Uterus (tissue), 4 donors: Measurements from ENCODE around the gene SLX4IP. TPM values are rescaled to one million over a fixed set of nuclear protein-coding genes. Genes with fewer than 3 reads are reported as not detected.

Experiments used
- DNase-seq, 2 donors: peaks; one replicate each; pipeline ENCODE4 v3.0.0-alpha.2; 2019 to 2020
- H3K27ac ChIP-seq, 2 donors: fragments of 200-600 bp; sonication (generic); 1 replicate in 1 of 2; 2 replicates in 1 of 2; pipeline ENCODE4 v1.5.1; 2016 to 2018
- H3K27me3 ChIP-seq, 2 donors: fragments of 200-600 bp; sonication (generic); one replicate each; pipeline ENCODE4 v1.5.1; 2018 to 2019; ENCODE audit warnings: control low read depth in 1 of 2
- H3K36me3 ChIP-seq, 2 donors: fragments of 200-600 bp; sonication (generic); one replicate each; pipeline ENCODE4 v1.5.1; 2019; ENCODE audit warnings: control low read depth in 1 of 2
- H3K4me1 ChIP-seq, 2 donors: fragments of 200-600 bp; sonication (generic); one replicate each; pipeline ENCODE4 v1.5.1; 2018 to 2019; ENCODE audit warnings: control low read depth in 1 of 2
- H3K4me3 ChIP-seq, 2 donors: fragments of 200-600 bp; sonication (generic); 1 replicate in 1 of 2; 2 replicates in 1 of 2; pipeline ENCODE4 v1.5.1; 2018 to 2019; ENCODE audit warnings: mild to moderate bottlenecking in 1 of 2
- H3K9me3 ChIP-seq, 2 donors: fragments of 200-600 bp; sonication (generic); one replicate each; pipeline ENCODE4 v1.5.1; 2019; ENCODE audit warnings: control low read depth in 1 of 2
- POLR2A ChIP-seq, 2 donors: fragments of 450-650 bp; IDR thresholded peaks; one replicate each; pipeline ENCODE4 v1.6.1; 2016; ENCODE audit warnings: antibody characterized with exemption in 2 of 2, mild to moderate bottlenecking in 1 of 2, moderate library complexity in 1 of 2
- intact Hi-C: fragments of 100-400 bp; cut with DNase I; formaldehyde crosslinking; loops from one replicate; pipeline ENCODE4 v1.15.1; 2023; ENCODE audit warnings: low total_unique reads
- total RNA-seq, 4 donors: library from RNA; depleted of rRNA in 3 of 4; stranded (reverse); fragments of >200 nt in 3 of 4; gene quantifications; one replicate each; pipeline versions ENCODE4 v1.1.0 to v1.2.4, GENCODE V29; 2014 to 2023
- TF ChIP-seq, protein P1 (sequence below), 4 experiments: fragments of 200-600 bp in 2 of 4; fragments of 450-650 bp in 2 of 4; sonication (generic) in 2 of 4; IDR thresholded peaks; one replicate each; pipeline ENCODE4 v1.5.1; 2016 to 2019; ENCODE audit warnings: antibody characterized with exemption in 4 of 4, mild to moderate bottlenecking in 2 of 4, moderate library complexity in 1 of 4
- donor health status: DM: yes; HTN: yes; CAD: no.

SLX4IP gene
- total RNA-seq, 4 donors from 2014 or later, result 0.51 to 7.1 (median 2.0) TPM

GRCh38 chr20:10547276-10548114 is 112.4 kb downstream of the SLX4IP start:
- H3K27ac ChIP-seq, result no peak overlapping the region
- no peak overlapping the region for H3K4me3 ChIP-seq
- intact Hi-C loops, result no loop called here
- no peaks in the 10 kb centered on the region for H3K4me1 ChIP-seq
- H3K36me3 ChIP-seq, result no peaks in the 10 kb centered on the region
- no peaks in the 10 kb centered on the region for H3K27me3 ChIP-seq
- no peaks in the 10 kb centered on the region for H3K9me3 ChIP-seq
- TF ChIP-seq, protein P1, sequence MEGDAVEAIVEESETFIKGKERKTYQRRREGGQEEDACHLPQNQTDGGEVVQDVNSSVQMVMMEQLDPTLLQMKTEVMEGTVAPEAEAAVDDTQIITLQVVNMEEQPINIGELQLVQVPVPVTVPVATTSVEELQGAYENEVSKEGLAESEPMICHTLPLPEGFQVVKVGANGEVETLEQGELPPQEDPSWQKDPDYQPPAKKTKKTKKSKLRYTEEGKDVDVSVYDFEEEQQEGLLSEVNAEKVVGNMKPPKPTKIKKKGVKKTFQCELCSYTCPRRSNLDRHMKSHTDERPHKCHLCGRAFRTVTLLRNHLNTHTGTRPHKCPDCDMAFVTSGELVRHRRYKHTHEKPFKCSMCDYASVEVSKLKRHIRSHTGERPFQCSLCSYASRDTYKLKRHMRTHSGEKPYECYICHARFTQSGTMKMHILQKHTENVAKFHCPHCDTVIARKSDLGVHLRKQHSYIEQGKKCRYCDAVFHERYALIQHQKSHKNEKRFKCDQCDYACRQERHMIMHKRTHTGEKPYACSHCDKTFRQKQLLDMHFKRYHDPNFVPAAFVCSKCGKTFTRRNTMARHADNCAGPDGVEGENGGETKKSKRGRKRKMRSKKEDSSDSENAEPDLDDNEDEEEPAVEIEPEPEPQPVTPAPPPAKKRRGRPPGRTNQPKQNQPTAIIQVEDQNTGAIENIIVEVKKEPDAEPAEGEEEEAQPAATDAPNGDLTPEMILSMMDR (IDR thresholded peaks at IDR 0.05), result no peak
- no peak for TF ChIP-seq POLR2A (IDR thresholded peaks at IDR 0.05)
- no peak for DNase-seq

DNA sequence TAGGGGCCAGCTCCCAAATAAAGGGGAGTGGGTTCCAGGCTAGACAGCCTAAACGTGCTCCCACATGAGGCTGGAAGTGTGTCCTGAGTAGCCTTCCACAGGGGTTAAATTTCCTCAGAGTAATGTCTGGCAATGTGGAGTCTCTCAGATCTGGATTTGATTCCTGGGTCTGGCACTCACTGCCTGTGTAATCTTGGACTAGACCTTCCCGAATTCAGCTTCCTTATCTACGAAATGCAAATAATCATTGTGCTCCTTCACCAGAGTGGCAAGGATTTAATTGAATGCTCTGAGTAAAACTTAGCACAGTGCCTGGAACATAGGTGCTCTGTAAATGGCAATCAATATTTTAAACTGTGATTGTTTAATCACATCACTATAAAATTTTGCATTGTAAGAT is 114.4 kb downstream of the SLX4IP start:
- intact Hi-C loops, result no loop called here

DNA sequence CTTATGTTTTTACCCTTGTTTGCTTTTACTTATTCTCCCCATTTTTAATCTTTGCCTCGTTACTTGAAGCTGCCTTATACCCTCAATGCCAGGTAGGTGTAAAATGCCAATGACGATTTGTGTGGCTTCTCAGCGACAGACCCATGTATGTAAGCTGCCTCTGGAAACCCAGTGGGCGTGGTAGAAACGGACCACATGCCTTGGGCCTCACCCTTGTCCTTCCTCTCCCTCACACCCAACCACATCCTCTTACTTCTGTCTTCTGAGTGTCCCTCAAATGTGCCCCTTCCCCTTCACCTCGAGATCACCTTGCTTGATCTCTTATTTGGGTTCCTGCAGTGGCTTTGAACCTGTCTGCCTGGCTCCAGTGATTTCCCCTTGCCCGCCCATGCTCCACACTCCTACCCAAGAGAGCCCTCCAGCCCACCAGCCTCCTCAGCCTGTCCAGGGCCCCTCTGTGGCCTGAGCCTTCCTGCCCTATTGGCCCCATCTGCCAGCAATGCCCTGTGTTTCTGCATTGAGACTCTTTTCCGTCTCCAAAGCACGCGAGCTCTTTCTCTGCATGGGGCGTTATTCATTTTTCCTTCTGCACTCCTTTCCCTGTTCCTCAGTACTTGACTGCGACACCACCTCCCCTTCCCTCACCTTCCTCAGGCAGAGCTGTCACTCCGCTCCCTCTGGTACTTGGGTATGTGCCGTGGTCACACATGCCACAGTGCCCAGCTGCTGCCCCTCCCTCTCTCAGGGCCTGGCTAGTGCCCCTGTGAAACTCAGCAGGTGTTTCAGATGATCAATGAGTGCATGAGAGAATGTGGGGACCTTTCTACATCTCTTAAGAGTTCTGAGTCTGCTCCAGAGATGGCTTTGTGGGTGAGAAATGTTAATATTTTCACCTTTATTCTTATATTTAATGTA is 115.4 kb downstream of the SLX4IP start:
- Histone ChIP-seq H3K36me3 (no peaks in the 10 kb centered on the region), H3K4me3 (no peak overlapping the region), H3K27me3 (no peaks in the 10 kb centered on the region), H3K27ac (no peak overlapping the region), H3K9me3 (no peaks in the 10 kb centered on the region), H3K4me1 (no peaks in the 10 kb centered on the region)
- TF ChIP-seq POLR2A (IDR thresholded peaks at IDR 0.05), result no peak
- TF ChIP-seq, protein P1 (IDR thresholded peaks at IDR 0.05), result no peak
- DNase-seq, result no peak
- intact Hi-C loops, result no loop called here

More for the DNA sequence above, 114.4 kb downstream of the SLX4IP start:
- Histone ChIP-seq H3K27me3 (no peaks in the 10 kb centered on the region), H3K27ac (no peak overlapping the region), H3K36me3 (no peaks in the 10 kb centered on the region), H3K4me1 (no peaks in the 10 kb centered on the region), H3K9me3 (no peaks in the 10 kb centered on the region), H3K4me3 (no peak overlapping the region)
- DNase-seq, result no peak
- no peak for TF ChIP-seq POLR2A (IDR thresholded peaks at IDR 0.05)
- TF ChIP-seq, protein P1 (IDR thresholded peaks at IDR 0.05), result no peak

- Histone ChIP-seq H3K4me1 (no peaks in the 10 kb centered on the region), H3K4me3 (no peak overlapping the region), H3K27ac (peak overlapping the region; percentile 5 to 56), H3K27me3 (no peaks in the 10 kb centered on the region), H3K9me3 (no peaks in the 10 kb centered on the region), H3K36me3 (no peaks in the 10 kb centered on the region)
- intact Hi-C loops, result no loop called here
- peak in 1 of 2 donors; percentile 39 for DNase-seq
- TF ChIP-seq, protein P1 (IDR thresholded peaks at IDR 0.05), result no peak
- no peak for TF ChIP-seq POLR2A (IDR thresholded peaks at IDR 0.05)
These were observed 116.9 kb downstream of the SLX4IP start for GRCh38 chr20:10551732-10552724.
